GM23248 (cell line): ENCODE results near the gene INTS2. TPM values are rescaled to one million over a fixed set of nuclear protein-coding genes. Genes with fewer than 3 reads are reported as not detected.
A peak's percentile ranks its signal among the peaks of the same experiment; 100 is the strongest.
"Not testable (repeated sequence)": the region's sequence is repeated elsewhere in the genome, so short reads cannot be mapped to it uniquely, and the experiment has no call there.

Source experiments
- DNase-seq: peaks from one replicate; pipeline ENCODE4 v3.0.0-alpha.2; 2015
- H2AFZ ChIP-seq: fragments of 200-600 bp; sonication (generic); 2 replicates; pipeline ENCODE4 v1.6.1; 2016; ENCODE audit warnings: antibody characterized with exemption
- H3F3A ChIP-seq: fragments of 200-600 bp; sonication (generic); 2 replicates; pipeline ENCODE4 v1.6.1; 2016; ENCODE audit warnings: mild to moderate bottlenecking, antibody characterized with exemption, mixed run types; ENCODE audit not compliant: insufficient read depth
- H3K27ac ChIP-seq: fragments of 200-600 bp; sonication (generic); 2 replicates; pipeline ENCODE4 v1.5.1; 2016; ENCODE audit warnings: mild to moderate bottlenecking
- H3K27me3 ChIP-seq: fragments of 200-600 bp; sonication (generic); replicated peaks from 2 replicates; pipeline ENCODE4 v1.6.1; 2016; ENCODE audit warnings: mild to moderate bottlenecking; ENCODE audit not compliant: insufficient read depth
- H3K36me3 ChIP-seq: fragments of 200-600 bp; sonication (generic); 2 replicates; pipeline ENCODE4 v1.6.1; 2016; ENCODE audit warnings: low read depth, mild to moderate bottlenecking
- H3K4me1 ChIP-seq: fragments of 200-600 bp; sonication (generic); 2 replicates; pipeline ENCODE4 v1.6.1; 2016; ENCODE audit warnings: mild to moderate bottlenecking; ENCODE audit not compliant: insufficient read depth
- H3K4me2 ChIP-seq: fragments of 200-600 bp; sonication (generic); one replicate; pipeline ENCODE4 v1.6.1; 2016; ENCODE audit warnings: mild to moderate bottlenecking; ENCODE audit not compliant: unreplicated experiment
- H3K4me3 ChIP-seq: fragments of 200-600 bp; sonication (generic); 2 replicates; pipeline ENCODE4 v1.5.1; 2016; ENCODE audit warnings: mild to moderate bottlenecking
- H3K79me2 ChIP-seq: fragments of 200-600 bp; sonication (generic); 2 replicates; pipeline ENCODE4 v1.6.1; 2016; ENCODE audit warnings: mild to moderate bottlenecking; ENCODE audit not compliant: insufficient read depth
- H3K9ac ChIP-seq: fragments of 200-600 bp; sonication (generic); 2 replicates; pipeline ENCODE4 v1.6.1; 2016; ENCODE audit warnings: mild to moderate bottlenecking
- H3K9me2 ChIP-seq: fragments of 200-600 bp; sonication (generic); 2 replicates; pipeline ENCODE4 v1.6.1; 2016; ENCODE audit warnings: mixed run types, mild to moderate bottlenecking, moderate library complexity; ENCODE audit not compliant: insufficient read depth
- H3K9me3 ChIP-seq: fragments of 200-600 bp; sonication (generic); one replicate; pipeline ENCODE4 v1.6.1; 2017; ENCODE audit warnings: low read depth
- H4K20me1 ChIP-seq: fragments of 200-600 bp; sonication (generic); 2 replicates; pipeline ENCODE4 v1.6.0; 2016; ENCODE audit not compliant: insufficient read depth
- EZH2 ChIP-seq: fragments of 200-600 bp; sonication (generic); IDR thresholded peaks from 2 replicates; pipeline ENCODE4 v1.6.1; 2018; ENCODE audit warnings: antibody characterized with exemption, mild to moderate bottlenecking; ENCODE audit not compliant: insufficient read depth, poor library complexity, severe bottlenecking
- EZH2phosphoT487 ChIP-seq: fragments of 200-600 bp; sonication (generic); IDR thresholded peaks from 2 replicates; pipeline ENCODE4 v1.6.1; 2018; ENCODE audit warnings: antibody characterized with exemption, moderate library complexity, mild to moderate bottlenecking, low read depth; ENCODE audit not compliant: insufficient read depth
- WGBS, 2 experiments: methylation state at CpG; one replicate each; pipeline ENCODE4 v1.1.6; 2015 to 2017; ENCODE audit warnings: low lambda C conversion rate in 2 of 2, low coverage in 1 of 2; ENCODE audit errors: missing lambda C conversion rate in 2 of 2; 5-methylcytosine and 5-hydroxymethylcytosine counted together
- in situ Hi-C: fragments of 300-500 bp; cut with MboI; formaldehyde crosslinking; loops from 2 replicates; pipeline ENCODE4 v1.15.0; 2020
- polyA plus RNA-seq: library from polyadenylated mRNA; unstranded; fragments of >200 nt; fragmentation: Nextera tagmentation; extraction: Ambion mirVana; gene quantifications from 2 replicates; pipeline ENCODE4 v1.2.1, GENCODE V29; 2016
- total RNA-seq: library from RNA; depleted of rRNA; stranded (reverse); fragments of >200 nt; shearing (Covaris generic); gene quantifications from 2 replicates; pipeline ENCODE4 v1.2.3, GENCODE V29; 2014

INTS2 gene
- total and polyA plus RNA-seq, 2 experiments from 2014 or later, result 3.2 to 7.8 TPM

- Histone ChIP-seq H4K20me1 (no peaks in the 10 kb centered on the region), H3K4me3 (no peak overlapping the region), H3K9me2 (no peaks in the 10 kb centered on the region), H3K9ac (no peak overlapping the region), H3K27ac (no peak overlapping the region), H3K4me1 (peaks cover 13% of the 10 kb centered on the region), H3K27me3 (no peaks in the 10 kb centered on the region), H3K79me2 (no peaks in the 10 kb centered on the region; the same call in 1 of the 2 replicates), H3K4me2 (no peak overlapping the region), H3F3A (peaks cover 17% of the 10 kb centered on the region), H3K9me3 (no peaks in the 10 kb centered on the region), H3K36me3 (peaks cover 18% of the 10 kb centered on the region; the same call in 1 of the 2 replicates), H2AFZ (no peak overlapping the region)
- in situ Hi-C loops, result no loop called here
- no peak for DNase-seq
- TF ChIP-seq EZH2phosphoT487 (no peak), EZH2 (no peak)
Observed at GRCh38 chr17:61867033-61867432, 60.7 kb downstream of the INTS2 start.

- Histone ChIP-seq H3K36me3 (peaks cover 1% of the 10 kb centered on the region; the same call in 1 of the 2 replicates), H2AFZ (peak overlapping the region; percentile 95), H3K9me2 (no peaks in the 10 kb centered on the region), H3K4me2 (peak overlapping the region; percentile 96), H3F3A (peaks cover 17% of the 10 kb centered on the region), H3K27ac (peak overlapping the region; percentile 78), H3K79me2 (peaks cover 18% of the 10 kb centered on the region), H4K20me1 (no peaks in the 10 kb centered on the region), H3K9ac (peak overlapping the region; percentile 89), H3K4me3 (peak overlapping the region; percentile 97), H3K9me3 (no peaks in the 10 kb centered on the region), H3K27me3 (no peaks in the 10 kb centered on the region), H3K4me1 (peaks cover 18% of the 10 kb centered on the region)
- in situ Hi-C loops, result no loop called here
- DNase-seq, result no peak
- 1 to 2% methylated on average over 8 of the region's 8 CpGs for WGBS, 2 experiments
- TF ChIP-seq EZH2 (no peak), EZH2phosphoT487 (no peak)
Observed at GRCh38 chr17:61863801-61864126, 64.0 kb downstream of the INTS2 start.

GRCh38 chr17:61862975-61863800, 64.6 kb downstream of the INTS2 start, which contains the start of gene BRIP1:
TSS of gene BRIP1 (minus strand) at chr17:61863528. CDS start at chr17:61861539, 1,989 bp downstream.
- peak; percentile 98 for DNase-seq
- Histone ChIP-seq H3K27me3 (no peaks in the 10 kb centered on the region), H4K20me1 (no peaks in the 10 kb centered on the region), H3F3A (peaks cover 17% of the 10 kb centered on the region), H3K9me3 (no peaks in the 10 kb centered on the region), H3K79me2 (peaks cover 18% of the 10 kb centered on the region), H3K4me2 (peak within 1 kb of the TSS; percentile 96), H3K36me3 (no peaks in the 10 kb centered on the region; the same call in 1 of the 2 replicates), H3K27ac (peak within 1 kb of the TSS; percentile 78), H3K4me3 (peak within 1 kb of the TSS; percentile 97), H3K4me1 (peaks cover 18% of the 10 kb centered on the region), H3K9ac (peak within 1 kb of the TSS; percentile 89), H2AFZ (peak within 1 kb of the TSS; percentile 95), H3K9me2 (no peaks in the 10 kb centered on the region)
- in situ Hi-C loops, result no loop called here
- WGBS, 2 experiments, result 0 to 1% methylated on average over 34 to 43 of the region's 43 CpGs
- no peak for TF ChIP-seq EZH2phosphoT487
- TF ChIP-seq EZH2, result no peak

- peak overlapping the region; percentile 97 for H3K4me3 ChIP-seq
- 31 to 44% methylated on average over 1 of the region's 1 CpG for WGBS, 2 experiments
- no peaks in the 10 kb centered on the region for H3K36me3 ChIP-seq
- in situ Hi-C loops, result no loop called here
- no peaks in the 10 kb centered on the region for H4K20me1 ChIP-seq
- H3K27me3 ChIP-seq, result no peaks in the 10 kb centered on the region
- peak overlapping the region; percentile 89 for H3K9ac ChIP-seq
- TF ChIP-seq EZH2 (no peak), EZH2phosphoT487 (no peak)
- H3F3A ChIP-seq, result peaks cover 17% of the 10 kb centered on the region
- H3K79me2 ChIP-seq, result peaks cover 18% of the 10 kb centered on the region
- H3K9me2 ChIP-seq, result no peaks in the 10 kb centered on the region
- DNase-seq, result peak; percentile 36
- H3K4me2 ChIP-seq, result peak overlapping the region; percentile 96
- H3K9me3 ChIP-seq, result no peaks in the 10 kb centered on the region
- peak overlapping the region; percentile 78 for H3K27ac ChIP-seq
- H3K4me1 ChIP-seq, result peaks cover 18% of the 10 kb centered on the region
- H2AFZ ChIP-seq, result peak overlapping the region; percentile 95
Observed at GRCh38 chr17:61862105-61862574, 65.6 kb downstream of the INTS2 start.

- H3K4me3 ChIP-seq, H3K9me2 ChIP-seq, H3K27ac ChIP-seq, H3K36me3 ChIP-seq, H3K9ac ChIP-seq, H3K27me3 ChIP-seq, DNase-seq, H4K20me1 ChIP-seq, H3K9me3 ChIP-seq, in situ Hi-C loops, H3K4me2 ChIP-seq: not testable (repeated sequence)
- Histone ChIP-seq H3F3A (peaks cover 17% of the 10 kb centered on the region), H3K4me1 (peaks cover 18% of the 10 kb centered on the region), H2AFZ (peak overlapping the region; percentile 17; the same call in 1 of the 2 replicates), H3K79me2 (peaks cover 18% of the 10 kb centered on the region)
- 88% methylated on average over 10 of the region's 10 CpGs for WGBS, 2 experiments
Observed at GRCh38 chr17:61860397-61860796, 67.4 kb downstream of the INTS2 start.
